Psoas muscle (tissue), 8 donors: ENCODE data around the gene ATRX. TPM values are rescaled to one million over a fixed set of nuclear protein-coding genes. Genes with fewer than 3 reads are reported as not detected.
"Not testable (repeated sequence)": the region's sequence is repeated elsewhere in the genome, so short reads cannot be mapped to it uniquely, and the experiment has no call there.

ENCODE experiments used
- ATAC-seq, 4 donors: fragments of 200-7000 bp; cut with Tn5 transposase; one replicate each; pipeline ENCODE4 v1.9.1; 2020; ENCODE audit warnings: moderate library complexity in 3 of 4, mild to moderate bottlenecking in 2 of 4
- DNase-seq, 2 donors: peaks; one replicate each; pipeline ENCODE4 v3.0.0-alpha.2; 2020
- H3K27ac ChIP-seq: fragments of 200-600 bp; one replicate; pipeline ENCODE4 v1.8.0; 2022
- H3K27me3 ChIP-seq, 3 donors: fragments of 200-600 bp in 1 of 3; one replicate each; pipeline versions ENCODE4 v1.6.1 to v1.8.0; 2013 to 2022; ENCODE audit warnings: low read length in 2 of 3, mild to moderate bottlenecking in 2 of 3, moderate library complexity in 1 of 3; ENCODE audit not compliant: insufficient read depth in 3 of 3
- H3K36me3 ChIP-seq, 2 donors: fragments of 200-600 bp in 1 of 2; one replicate each; pipeline versions ENCODE4 v1.6.1 to v1.8.0; 2013 to 2022; ENCODE audit warnings: low read depth in 1 of 2, mild to moderate bottlenecking in 1 of 2, moderate library complexity in 1 of 2; ENCODE audit not compliant: insufficient read depth in 1 of 2
- H3K4me1 ChIP-seq: fragments of 200-600 bp; one replicate; pipeline ENCODE4 v1.8.0; 2022
- H3K4me3 ChIP-seq: fragments of 200-600 bp; one replicate; pipeline ENCODE4 v1.8.0; 2022; ENCODE audit warnings: mild to moderate bottlenecking
- H3K9me3 ChIP-seq: fragments of 200-600 bp; one replicate; pipeline ENCODE4 v1.8.0; 2022
- CTCF ChIP-seq: fragments of 200-600 bp; IDR thresholded peaks from one replicate; pipeline ENCODE4 v1.8.0; 2022; ENCODE audit warnings: antibody characterized with exemption
- WGBS, 3 donors: extraction: QIAGEN DNeasy Blood & Tissue Kit; methylation state at CpG; one replicate each; pipeline versions ENCODE4 v1.1.6 to v1.1.7; 2013; 5-methylcytosine and 5-hydroxymethylcytosine counted together
- intact Hi-C, 2 donors: fragments of 100-400 bp; cut with DNase I; formaldehyde crosslinking; loops; one replicate each; pipeline versions ENCODE4 v1.11.0 to v1.14.2; 2022
- polyA plus RNA-seq, 3 donors: library from polyadenylated mRNA; stranded (reverse); fragments of 200-250 nt; gene quantifications; one replicate each; pipeline ENCODE4 v1.2.3, GENCODE V29; 2013
- total RNA-seq, 4 donors: library from RNA; stranded (reverse); fragmentation: NEBNext Ultra II Directional in 2 of 4; extraction: Animal tissue kit (Norgen Biotek cat#: 25700) in 2 of 4; gene quantifications; one replicate each; pipeline versions ENCODE4 v1.2.1 to v1.2.4, GENCODE V29; 2021 to 2023
- donor health status: healthy with polysubstance abuse.
- donor health status: DM: no; HTN: no; CAD: no; lungs with moderate emphysema.
- donor health status: Bipolar disorder and iron deficiency.
- donor health status: healthy.
- donor health status: DM: yes; HTN: yes; CAD: no.
- donor health status: DM: no; HTN: no; CAD: no.
- donor health status: DM: no; HTN: no; CAD: no.
- donor health status: DM: yes; HTN: yes; CAD: no.

ATRX gene
- total and polyA plus RNA-seq, 7 donors, result 8.0 to 68.6 (median 45.8) TPM

- WGBS, 3 donors, result 19 to 38% (median 26%) methylated on average over 5 of the region's 5 CpGs
- ATAC-seq, result no peak
- no peaks in the 10 kb centered on the region for H3K9me3 ChIP-seq
- no peaks in the 10 kb centered on the region for H3K4me1 ChIP-seq
- peak overlapping the region; percentile 80 for H3K4me3 ChIP-seq
- TF ChIP-seq CTCF, result no peak
- no peak for DNase-seq
- intact Hi-C loops, result no loop called here
- no peaks in the 10 kb centered on the region for H3K36me3 ChIP-seq
- H3K27me3 ChIP-seq, result no peaks in the 10 kb centered on the region
- H3K27ac ChIP-seq, result peak overlapping the region; percentile 87
These were observed 307 bp upstream of the ATRX start for GRCh38 chrX:77786365-77786680.

GRCh38 chrX:77779695-77780094 lies 6.3 kb downstream of the ATRX start:
- H3K4me3 ChIP-seq, result no peak overlapping the region
- TF ChIP-seq CTCF, result no peak
- no peaks in the 10 kb centered on the region for H3K36me3 ChIP-seq
- DNase-seq (no peak), ATAC-seq (no peak)
- no peak overlapping the region for H3K27ac ChIP-seq
- no peaks in the 10 kb centered on the region for H3K9me3 ChIP-seq
- WGBS, 3 donors, result 52 to 64% (median 61%) methylated on average over 3 of the region's 3 CpGs
- H3K27me3 ChIP-seq, result no peaks in the 10 kb centered on the region
- intact Hi-C loops, result no loop called here
- H3K4me1 ChIP-seq, result no peaks in the 10 kb centered on the region

GRCh38 chrX:77776659-77777058 lies 9.4 kb downstream of the ATRX start:
- no peak for ATAC-seq
- WGBS, 3 donors, result 46 to 49% (median 48%) methylated on average over 2 of the region's 2 CpGs
- Histone ChIP-seq H3K36me3 (no peaks in the 10 kb centered on the region), H3K27ac (no peak overlapping the region), H3K9me3 (no peaks in the 10 kb centered on the region), H3K27me3 (no peaks in the 10 kb centered on the region), H3K4me1 (no peaks in the 10 kb centered on the region), H3K4me3 (no peak overlapping the region)
- no peak for TF ChIP-seq CTCF
- DNase-seq, result no peak
- intact Hi-C loops, result no loop called here

GRCh38 chrX:77771601-77772000 lies 14.4 kb downstream of the ATRX start:
- Histone ChIP-seq H3K4me1 (peaks cover 6% of the 10 kb centered on the region), H3K9me3 (no peaks in the 10 kb centered on the region), H3K36me3 (no peaks in the 10 kb centered on the region), H3K27me3 (no peaks in the 10 kb centered on the region), H3K4me3 (no peak overlapping the region), H3K27ac (no peak overlapping the region)
- 71 to 98% (median 96%) methylated on average over 1 of the region's 1 CpG for WGBS, 3 donors
- intact Hi-C loops, result no loop called here
- ATAC-seq (no peak), DNase-seq (no peak)
- TF ChIP-seq CTCF, result no peak

- Histone ChIP-seq H3K27ac (no peak overlapping the region), H3K4me1 (peaks cover 6% of the 10 kb centered on the region), H3K9me3 (no peaks in the 10 kb centered on the region), H3K27me3 (no peaks in the 10 kb centered on the region), H3K36me3 (no peaks in the 10 kb centered on the region), H3K4me3 (no peak overlapping the region)
- TF ChIP-seq CTCF, result no peak
- ATAC-seq (no peak), DNase-seq (no peak)
- intact Hi-C loops, result no loop called here
- WGBS, 3 donors, result 57 to 89% (median 80%) methylated on average over 2 of the region's 2 CpGs
These were observed 17.2 kb downstream of the ATRX start for GRCh38 chrX:77768787-77769186.

- ATAC-seq, H3K4me3 ChIP-seq, H3K27me3 ChIP-seq, H3K9me3 ChIP-seq, H3K4me1 ChIP-seq, intact Hi-C loops, H3K36me3 ChIP-seq, H3K27ac ChIP-seq, DNase-seq: not testable (repeated sequence)
- WGBS, 3 donors, result 94 to 99% methylated on average over 24 to 26 of the region's 33 CpGs; no CpG with 5 or more reads in 1 of the 3 donors
These were observed 19.8 kb downstream of the ATRX start for GRCh38 chrX:77766212-77766611.
